HG02840 (cell line): ENCODE data around the gene RO60.

Source experiments
- ATAC-seq: cut with Tn5 transposase; IDR thresholded peaks from one replicate; pipeline ENCODE4 v1.9.1; 2021; ENCODE audit warnings: mild to moderate bottlenecking, moderate library complexity, moderate number of reproducible peaks; ENCODE audit not compliant: unreplicated experiment, low FRiP score

The RO60 gene

GRCh38 chr1:193104907-193105820, 45.8 kb downstream of the RO60 start, which contains the start of gene GLRX2:
TSS of gene GLRX2 (minus strand) at chr1:193105414. CDS start at chr1:193105382, 32 bp downstream.
- ATAC-seq = peak; percentile 94

DNA sequence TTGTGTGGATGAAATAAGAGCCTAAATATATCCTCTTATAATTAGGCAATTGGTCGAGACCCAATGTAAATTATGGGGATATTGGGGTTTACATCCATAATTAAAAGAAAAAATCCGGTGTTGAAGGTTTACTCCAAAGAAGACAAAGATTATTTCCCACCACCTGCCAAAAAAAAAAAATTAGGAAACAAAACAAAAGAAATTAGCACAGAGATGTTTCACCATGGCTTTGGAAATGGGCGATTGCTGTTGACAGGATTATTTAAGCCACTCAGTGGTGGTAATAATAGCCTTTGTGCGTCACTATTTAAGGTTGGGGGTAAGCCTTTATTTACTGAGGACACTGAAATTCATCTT, 46.4 kb downstream of the RO60 start:
- no peak for ATAC-seq

DNA sequence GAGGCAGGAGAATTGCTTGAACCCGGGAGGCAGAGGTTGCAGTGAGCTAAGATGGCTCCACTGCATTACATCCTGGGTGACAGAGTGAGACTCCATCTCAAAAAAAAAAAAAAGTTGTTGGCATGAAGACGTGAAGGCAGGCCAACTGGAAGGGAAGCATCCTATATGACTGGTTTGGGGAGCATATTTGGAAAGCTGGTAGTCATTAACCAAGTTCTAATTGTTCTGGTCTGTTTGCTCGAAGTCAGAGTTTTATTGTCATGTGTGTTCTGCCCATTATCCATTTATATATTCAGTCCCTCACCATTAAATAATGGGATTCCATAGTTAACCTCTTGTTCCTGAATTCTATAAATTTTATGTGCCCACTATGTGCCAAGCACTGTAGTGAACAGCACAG, 49.1 kb downstream of the RO60 start:
- ATAC-seq = no peak
